Embryonic facial prominence (tissue), 1 donor: ENCODE data around the gene CCDC183.
"Not testable (repeated sequence)": the region's sequence is repeated elsewhere in the genome, so short reads cannot be mapped to it uniquely, and the experiment has no call there.

ENCODE experiments used
- DNase-seq: peaks from one replicate; pipeline ENCODE4 v3.0.0-alpha.2; 2016; ENCODE audit errors: extremely low spot score

Gene CCDC183

DNA sequence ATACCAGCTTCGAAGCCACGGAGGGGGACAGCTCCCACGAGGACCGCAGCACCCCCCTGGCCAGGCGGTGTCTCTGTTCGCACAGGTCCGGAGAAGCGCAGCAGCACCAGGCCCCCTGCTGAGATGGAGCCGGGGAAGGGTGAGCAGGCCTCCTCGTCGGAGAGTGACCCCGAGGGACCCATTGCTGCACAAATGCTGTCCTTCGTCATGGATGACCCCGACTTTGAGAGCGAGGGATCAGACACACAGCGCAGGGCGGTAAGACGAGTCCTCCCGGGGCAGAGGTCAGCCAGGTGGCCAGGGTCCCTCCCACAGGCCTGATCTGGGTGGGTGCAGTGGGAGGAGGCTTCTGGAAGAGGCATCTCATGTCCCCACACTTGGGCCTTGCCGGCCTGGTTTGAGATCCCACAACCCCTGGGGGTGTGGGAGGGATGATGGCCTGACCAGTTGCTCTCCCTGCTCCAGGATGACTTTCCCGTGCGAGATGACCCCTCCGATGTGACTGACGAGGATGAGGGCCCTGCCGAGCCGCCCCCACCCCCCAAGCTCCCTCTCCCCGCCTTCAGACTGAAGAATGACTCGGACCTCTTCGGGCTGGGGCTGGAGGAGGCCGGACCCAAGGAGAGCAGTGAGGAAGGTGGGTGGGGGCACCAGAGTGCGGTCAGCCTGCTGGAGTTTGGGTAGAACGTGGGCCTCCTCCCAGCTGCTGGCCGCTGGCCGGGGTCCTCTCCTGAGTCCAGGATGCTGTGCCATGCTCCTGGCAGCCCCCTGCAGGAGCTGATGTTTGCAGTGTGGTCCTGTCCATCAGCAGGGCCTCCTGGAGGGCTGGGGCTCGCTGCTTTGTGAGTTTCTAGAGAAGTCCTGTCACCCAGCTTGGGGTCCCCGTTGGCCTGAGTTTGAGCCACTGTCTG lies 43.3 kb downstream of the CCDC183 start:
- DNase-seq: no peak

- no peak for DNase-seq
These were observed 44.2 kb downstream of the CCDC183 start for GRCh38 chr9:136840140-136840876.

GRCh38 chr9:136840877-136841645 lies 44.9 kb downstream of the CCDC183 start:
- DNase-seq: no peak

GRCh38 chr9:136841646-136842379 lies 45.7 kb downstream of the CCDC183 start:
- DNase-seq: not testable (repeated sequence)

DNA sequence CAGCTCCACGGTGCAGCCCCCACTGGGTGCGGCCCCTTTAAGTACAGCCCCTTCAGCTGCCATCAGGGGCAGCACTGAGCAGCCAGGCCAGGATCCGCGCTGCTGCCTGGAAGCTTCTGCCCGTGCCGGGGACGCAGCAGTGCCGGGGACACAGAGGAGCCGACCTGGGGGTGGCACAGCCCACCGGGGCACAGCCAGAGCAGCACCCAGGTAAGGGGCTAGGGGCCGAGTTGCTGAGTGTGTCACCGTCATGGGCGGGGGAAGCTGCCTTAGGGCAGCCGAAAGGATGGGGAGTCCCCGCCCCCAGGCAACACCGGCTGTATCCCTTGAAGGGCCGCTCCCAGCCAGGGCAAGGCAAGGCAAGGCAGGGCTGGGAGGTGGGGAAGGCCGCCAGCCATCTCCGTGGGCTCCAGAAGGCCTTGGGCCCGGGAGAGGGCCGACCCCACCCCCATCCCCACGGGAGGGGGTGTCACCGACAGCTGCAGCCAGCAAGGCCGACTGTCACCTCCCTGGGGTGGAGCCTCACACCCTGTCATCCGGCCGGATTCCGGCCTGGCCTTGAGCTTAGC lies 46.3 kb downstream of the CCDC183 start, which contains the start of gene AJM1:
AJM1 (plus strand) TSS at position 99 of the 569 bp plus-strand sequence. CDS start 1,937 bp downstream, outside the sequence.
- DNase-seq: not testable (repeated sequence)

- DNase-seq: not testable (repeated sequence)
These were observed 47.1 kb downstream of the CCDC183 start for GRCh38 chr9:136843159-136843800.

DNA sequence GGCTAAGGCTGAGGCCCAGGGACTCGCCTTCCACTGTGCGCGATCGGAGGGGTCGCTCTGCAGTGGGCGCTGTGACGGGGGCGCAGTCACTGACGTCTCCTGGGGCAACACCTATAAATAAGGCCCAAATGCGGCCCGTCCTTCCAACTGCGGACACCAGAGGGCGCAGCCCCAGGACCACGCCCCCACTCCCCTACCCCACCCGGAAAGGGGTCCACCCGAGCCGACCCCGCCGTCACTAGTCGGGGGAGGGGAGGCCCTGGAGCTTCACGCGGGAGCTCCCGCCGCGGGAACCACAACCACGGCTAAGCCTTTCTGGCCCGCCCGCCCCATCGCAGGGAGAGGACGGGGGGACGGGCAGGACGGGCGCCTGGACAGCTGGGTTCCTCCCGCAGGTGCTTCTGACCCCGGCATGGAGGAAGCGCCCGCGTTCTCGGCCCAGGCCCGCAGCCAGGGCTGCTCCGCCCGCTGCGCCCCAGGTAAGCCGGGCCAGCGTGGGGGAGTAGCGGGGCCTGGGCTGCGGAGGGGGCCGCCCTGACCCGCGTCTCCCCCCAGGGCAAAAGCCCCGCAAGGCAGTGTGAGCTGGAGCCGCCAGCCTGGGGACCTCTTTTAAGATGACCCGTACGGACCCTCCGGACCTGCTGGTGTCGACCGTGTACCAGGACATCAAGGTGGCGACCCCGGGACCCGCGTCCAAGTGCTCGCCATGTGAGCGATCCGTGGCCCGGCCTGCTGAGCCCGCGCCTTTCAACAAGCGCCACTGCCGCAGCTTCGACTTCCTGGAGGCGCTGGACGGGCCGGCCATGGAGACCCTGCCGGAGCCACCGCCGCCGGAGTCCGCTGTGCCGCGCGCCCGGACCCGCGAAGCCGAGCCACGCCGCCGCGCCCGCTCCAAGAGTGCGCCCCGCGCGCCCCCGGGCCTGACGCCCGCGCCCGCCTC lies 47.9 kb downstream of the CCDC183 start:
- DNase-seq: not testable (repeated sequence)

- DNase-seq: no peak
These were observed 48.8 kb downstream of the CCDC183 start for GRCh38 chr9:136844761-136845464.

- DNase-seq: no peak
These were observed 49.5 kb downstream of the CCDC183 start for GRCh38 chr9:136845465-136846260.

- DNase-seq: no peak
These were observed 50.4 kb downstream of the CCDC183 start for GRCh38 chr9:136846376-136847087.

GRCh38 chr9:136847088-136847825 lies 51.1 kb downstream of the CCDC183 start:
- no peak for DNase-seq

DNA sequence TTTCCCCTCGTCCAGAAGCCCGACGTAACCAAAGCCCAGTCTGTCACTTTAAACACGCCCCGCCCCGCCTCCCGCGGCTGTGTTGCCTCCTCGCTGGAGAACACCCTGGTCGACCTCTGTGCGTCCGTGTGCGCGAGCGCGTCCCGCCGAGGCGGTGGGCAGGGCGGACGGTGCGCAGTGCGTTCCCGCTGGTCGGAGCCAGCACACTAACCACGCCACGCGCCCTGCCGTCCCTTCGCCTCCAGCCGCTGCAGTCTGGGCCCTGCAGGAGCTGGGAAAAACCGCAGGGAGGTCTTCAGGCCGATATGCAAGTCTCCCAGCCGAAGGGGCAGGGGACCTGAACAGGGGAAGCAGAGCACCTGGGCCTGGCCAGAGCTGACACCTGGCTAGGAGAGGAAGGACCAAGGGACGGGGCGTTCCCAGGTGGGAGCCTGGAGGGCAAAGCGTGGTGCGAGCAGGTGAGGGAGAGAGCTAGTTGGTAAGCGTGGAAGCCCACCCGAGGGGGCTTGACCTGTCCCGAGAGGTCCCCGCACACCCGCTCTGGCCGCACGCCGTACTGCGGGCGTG lies 51.8 kb downstream of the CCDC183 start:
- no peak for DNase-seq

- peak; percentile 52 for DNase-seq
These were observed 52.4 kb downstream of the CCDC183 start for GRCh38 chr9:136848393-136849037.

DNA sequence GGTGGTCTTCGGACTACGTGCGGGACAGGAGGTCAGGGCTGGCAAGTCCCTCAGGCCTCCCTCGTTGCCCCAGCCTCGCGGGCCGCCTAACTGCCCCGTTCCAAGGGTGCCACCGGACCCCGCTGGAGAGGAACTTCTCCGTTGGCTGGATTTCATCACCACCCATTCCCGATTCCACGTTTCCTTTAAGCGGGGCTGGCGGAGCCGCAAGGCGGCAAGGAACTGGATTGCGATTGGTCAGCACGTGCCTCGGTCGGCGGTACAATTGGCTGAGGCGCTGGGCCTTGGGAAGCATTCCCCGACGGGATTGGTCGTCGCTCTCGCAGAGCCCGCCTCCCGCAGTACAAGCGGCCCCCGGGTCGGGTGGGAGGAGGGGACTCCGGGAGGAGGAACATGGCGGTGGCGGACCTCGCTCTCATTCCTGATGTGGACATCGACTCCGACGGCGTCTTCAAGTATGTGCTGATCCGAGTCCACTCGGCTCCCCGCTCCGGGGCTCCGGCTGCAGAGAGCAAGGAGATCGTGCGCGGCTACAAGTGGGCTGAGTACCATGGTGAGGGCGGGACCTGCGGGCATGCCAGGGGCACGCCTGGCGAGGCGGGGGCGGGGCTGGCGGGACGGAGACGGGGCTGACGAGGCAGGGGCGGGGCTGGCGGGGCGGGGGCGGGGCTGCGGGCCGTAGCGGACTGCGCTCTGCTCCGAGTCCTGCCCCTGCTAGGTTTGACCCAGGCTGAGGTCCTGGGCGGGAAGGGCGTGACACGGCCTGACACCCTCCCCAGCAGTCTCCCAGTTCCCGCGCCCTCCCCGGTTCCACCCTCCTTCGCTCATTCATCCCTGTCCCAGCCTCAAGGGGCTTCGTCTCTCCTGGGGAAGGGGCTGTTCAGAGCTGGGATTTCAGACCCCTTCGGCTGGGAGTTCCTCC lies 53.2 kb downstream of the CCDC183 start, which contains the start of gene PHPT1:
PHPT1 (plus strand) TSS at position 372 of the 922 bp plus-strand sequence; CDS start at position 394, 22 bp downstream.
- DNase-seq: peak; percentile 99
